ENCODE measurements around the gene NCOA7.

The NCOA7 gene

GRCh38 chr6:125974214-125974866 lies 183.6 kb downstream of the NCOA7 start:
- no peak for DNase-seq (ENCODE audit: low read depth, low spot score)

GRCh38 chr6:125979101-125979500 lies 188.3 kb downstream of the NCOA7 start:
- DNase-seq (ENCODE audit: low read depth, low spot score) = no peak
